ENCODE measurements around the gene SNRPA1. TPM values are rescaled to one million over a fixed set of nuclear protein-coding genes. Genes with fewer than 3 reads are reported as not detected.
A peak's percentile ranks its signal among the peaks of the same experiment; 100 is the strongest.

The SNRPA1 gene
- total RNA-seq, 2 donors from 2014 or later = 26.7 to 36.7 TPM

DNA sequence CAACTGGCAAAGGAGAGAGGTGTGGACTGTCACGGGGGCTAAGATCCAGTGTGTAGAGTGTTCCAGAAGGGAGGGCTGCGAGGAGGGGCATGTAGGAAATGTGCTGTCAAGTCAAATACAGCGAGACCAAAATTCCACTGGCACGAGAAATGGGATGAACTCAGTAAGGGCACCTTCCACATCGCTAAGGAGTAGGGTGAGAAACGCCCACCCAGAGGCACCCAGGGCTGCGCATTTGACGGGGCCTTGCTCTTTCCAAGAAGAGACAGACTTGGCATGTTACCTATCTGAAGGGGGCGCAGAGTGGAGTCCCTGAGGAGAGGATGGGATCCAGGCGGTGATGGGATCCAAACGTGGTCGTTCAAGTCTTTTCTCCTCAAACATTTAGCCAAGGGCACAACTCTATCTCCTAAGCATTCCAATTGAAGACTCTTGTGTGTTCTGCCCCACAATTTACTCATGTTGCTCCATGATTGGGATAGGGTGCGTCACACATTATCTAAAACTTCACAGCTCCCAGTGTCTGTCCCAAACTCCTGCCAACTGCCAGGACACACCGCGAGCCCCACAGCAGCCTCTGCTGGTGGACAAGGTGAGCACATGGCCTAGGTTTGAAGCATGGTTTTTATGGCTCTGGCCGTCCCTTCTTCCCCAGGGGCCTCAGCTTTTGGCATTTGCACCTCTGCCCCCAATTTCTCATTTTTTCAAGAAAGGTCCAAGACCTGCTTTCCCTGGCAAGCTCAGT lies 25.4 kb downstream of the SNRPA1 start:
- intact Hi-C loops (cut with DNase I) = loop anchor here (5.0 to 10.0 kb wide), 3 partner anchors 335 to 632 kb away; partner anchors contain the start of gene LRRK1 (in 1 of the 2)
- peak; percentile 45 to 64 for ATAC-seq
- DNase-seq = peak; percentile 60

DNA sequence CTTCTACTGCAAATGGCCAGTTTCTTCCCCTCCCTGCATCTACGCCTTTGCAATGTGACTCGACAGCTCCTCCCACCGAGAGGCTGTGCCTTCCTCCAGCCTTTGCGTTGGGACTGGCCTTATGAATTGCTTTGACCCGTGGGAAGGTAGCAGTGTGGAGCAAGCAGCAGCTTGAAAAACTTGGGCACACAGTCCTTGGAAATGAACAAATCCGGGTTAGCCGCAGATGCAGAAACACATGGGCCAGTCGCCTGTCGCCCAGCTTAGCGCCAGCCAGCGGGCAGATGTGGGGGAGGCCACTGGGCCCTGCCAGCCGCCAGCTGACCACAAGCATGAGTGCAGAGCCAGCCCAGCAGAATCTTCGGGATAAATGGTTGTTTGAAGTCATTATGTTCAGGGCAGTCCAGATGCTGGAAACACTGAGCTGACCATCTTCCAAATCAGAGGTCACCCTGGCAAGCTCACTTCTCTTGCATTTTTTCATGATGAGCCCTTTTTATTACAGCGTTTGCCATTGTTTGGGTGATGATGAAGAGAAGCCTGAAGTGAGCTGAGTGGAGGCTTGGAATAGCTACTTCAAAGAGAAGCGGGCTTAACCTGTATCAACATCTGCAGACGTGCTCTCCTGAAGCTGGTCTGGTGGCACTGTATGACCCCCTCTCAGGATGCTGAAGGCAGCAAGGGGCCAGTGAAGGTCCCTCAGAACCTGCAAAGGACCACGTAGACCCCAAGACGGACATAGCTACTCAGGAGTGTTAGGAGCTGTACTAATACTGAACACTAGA lies 27.5 kb downstream of the SNRPA1 start:
- ATAC-seq (peak; percentile 59 to 62), DNase-seq (peak; percentile 53)
- intact Hi-C loops (cut with DNase I) = loop anchor here (10.0 kb wide), 2 partner anchors 333 to 353 kb away; partner anchors contain the start of gene LRRK1 (in 1 of the 2)

GRCh38 chr15:101266787-101267186 lies 28.3 kb downstream of the SNRPA1 start:
- peak in 1 of 2 donors; percentile 2 for ATAC-seq
- intact Hi-C loops (cut with DNase I) = loop anchor here (10.0 kb wide), 2 partner anchors 332 to 352 kb away; partner anchors contain the start of gene LRRK1 (in 1 of the 2)

DNA sequence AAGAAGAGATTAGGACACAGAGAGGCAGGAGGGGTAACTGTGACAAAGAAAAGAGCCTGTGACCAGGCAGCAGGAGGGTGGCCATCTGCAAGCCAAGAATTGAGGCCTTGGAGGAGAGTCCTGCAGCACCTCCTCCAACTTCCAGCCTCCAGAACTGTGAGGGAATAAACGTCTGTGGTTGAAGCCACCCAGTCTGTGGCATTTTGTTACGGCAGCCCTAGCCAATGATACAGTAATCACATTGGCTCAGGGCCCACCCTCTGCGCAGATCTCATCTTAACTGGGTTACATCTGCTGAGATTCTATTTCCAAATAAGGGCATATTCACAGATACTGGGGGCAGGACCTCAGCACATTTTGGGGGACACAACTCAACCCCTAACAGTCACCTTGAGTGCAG lies 29.0 kb downstream of the SNRPA1 start:
- intact Hi-C loops (cut with DNase I) = loop anchor here (10.0 kb wide), 2 partner anchors 331 to 351 kb away; partner anchors contain the start of gene LRRK1 (in 1 of the 2)
- DNase-seq (peak; percentile 51), ATAC-seq (no peak)

More at GRCh38 chr15:101266787-101267186, 28.3 kb downstream of the SNRPA1 start:
- no peak for DNase-seq

DNA sequence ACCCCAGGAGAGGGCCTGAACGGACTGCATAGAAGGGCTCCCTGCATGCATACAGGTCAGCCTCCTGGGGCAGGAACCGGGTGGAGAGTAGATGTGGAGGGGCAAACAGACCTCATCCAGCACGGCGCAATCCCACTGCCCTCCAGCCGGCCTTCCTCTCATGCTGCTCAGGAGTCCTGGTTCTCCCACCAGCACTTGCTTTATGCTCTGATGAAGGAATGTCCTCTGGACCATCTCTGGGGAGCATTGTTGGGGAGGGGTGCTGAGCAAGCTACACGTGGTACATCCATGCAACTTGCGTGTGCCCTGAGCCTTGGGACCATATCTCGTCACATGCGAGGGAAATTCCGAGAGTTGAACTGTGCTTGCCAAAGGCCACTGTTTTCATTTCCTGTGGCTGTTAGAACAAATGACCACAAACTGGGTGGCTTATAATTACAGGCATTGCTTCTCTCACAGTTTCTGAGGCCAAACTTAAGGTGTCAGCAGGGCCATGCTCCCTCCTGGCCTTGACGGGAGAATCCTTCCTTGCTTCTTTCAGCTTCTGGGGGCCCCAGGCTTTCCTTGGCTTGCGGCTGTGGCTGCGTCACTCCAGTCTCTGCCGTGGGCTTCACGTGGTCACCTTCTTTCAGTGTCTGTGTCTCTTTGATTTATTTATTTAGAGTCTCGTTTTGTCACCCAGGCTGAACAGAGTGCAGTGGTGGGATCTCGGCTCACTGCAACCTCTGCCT lies 30.0 kb downstream of the SNRPA1 start:
- ATAC-seq (peak in 1 of 2 donors; percentile 47), DNase-seq (no peak)
- intact Hi-C loops (cut with DNase I) = loop anchor here (10.0 kb wide), 2 partner anchors 330 to 350 kb away; partner anchors contain the start of gene LRRK1 (in 1 of the 2)

GRCh38 chr15:101264011-101264410 lies 31.0 kb downstream of the SNRPA1 start:
- DNase-seq (no peak), ATAC-seq (no peak)
- intact Hi-C loops (cut with DNase I) = loop anchor here (10.0 kb wide), 2 partner anchors 329 to 349 kb away; partner anchors contain the start of gene LRRK1 (in 1 of the 2)

- ATAC-seq (no peak), DNase-seq (no peak)
- intact Hi-C loops (cut with DNase I) = loop anchor here (10.0 kb wide), 2 partner anchors 328 to 348 kb away; partner anchors contain the start of gene LRRK1 (in 1 of the 2)
Measured at GRCh38 chr15:101262551-101262950, 32.5 kb downstream of the SNRPA1 start.

GRCh38 chr15:101258238-101259144 lies 36.6 kb downstream of the SNRPA1 start:
- ATAC-seq (peak; percentile 64 to 75), DNase-seq (peak; percentile 63)
- intact Hi-C loops (cut with DNase I) = loop anchor here (1.0 to 2.0 kb wide), 3 partner anchors 170 to 244 kb away; no protein-coding TSS in a partner anchor

DNA sequence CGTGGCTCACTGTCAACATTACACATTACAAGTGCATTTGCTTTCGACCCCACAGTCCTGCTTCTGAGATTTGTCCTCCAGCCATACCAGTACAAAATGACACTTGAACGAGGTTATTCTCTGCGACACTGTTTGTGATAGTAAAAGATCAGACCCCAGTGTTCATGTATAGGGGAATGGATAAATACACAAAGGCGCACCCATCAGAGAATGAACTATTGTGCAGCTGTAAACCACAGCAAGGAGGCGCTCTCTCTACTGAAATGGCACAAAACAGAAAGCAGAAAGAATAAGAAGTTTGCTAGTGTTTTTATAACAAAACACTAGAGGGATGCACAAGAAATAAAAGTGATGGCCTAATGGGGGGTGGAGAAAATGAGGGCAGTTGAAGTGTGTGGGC lies 38.3 kb downstream of the SNRPA1 start:
- DNase-seq = no peak
- no peak for ATAC-seq
- intact Hi-C loops (cut with DNase I) = no loop called here

GRCh38 chr15:101255615-101256241 lies 39.3 kb downstream of the SNRPA1 start:
- intact Hi-C loops (cut with DNase I) = no loop called here
- ATAC-seq (peak in 1 of 2 donors; percentile 45), DNase-seq (peak; percentile 59)

DNA sequence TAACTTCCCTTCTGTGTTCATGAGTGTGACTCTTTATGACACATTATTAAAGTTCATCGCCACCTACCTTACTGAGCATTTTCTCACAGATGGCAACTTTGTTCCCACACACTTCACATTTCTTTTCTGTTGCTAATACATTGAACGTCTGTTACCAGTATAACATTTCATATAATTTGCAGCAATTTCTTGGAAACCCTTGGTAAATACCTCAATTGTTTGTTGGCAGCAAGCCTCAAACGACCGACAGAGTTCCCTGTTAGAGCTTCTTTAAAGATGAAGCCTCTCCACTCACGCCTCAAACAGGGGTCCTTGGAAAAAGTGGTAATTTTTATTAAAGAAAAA lies 40.0 kb downstream of the SNRPA1 start:
- ATAC-seq = no peak
- DNase-seq = no peak
- intact Hi-C loops (cut with DNase I) = no loop called here

DNA sequence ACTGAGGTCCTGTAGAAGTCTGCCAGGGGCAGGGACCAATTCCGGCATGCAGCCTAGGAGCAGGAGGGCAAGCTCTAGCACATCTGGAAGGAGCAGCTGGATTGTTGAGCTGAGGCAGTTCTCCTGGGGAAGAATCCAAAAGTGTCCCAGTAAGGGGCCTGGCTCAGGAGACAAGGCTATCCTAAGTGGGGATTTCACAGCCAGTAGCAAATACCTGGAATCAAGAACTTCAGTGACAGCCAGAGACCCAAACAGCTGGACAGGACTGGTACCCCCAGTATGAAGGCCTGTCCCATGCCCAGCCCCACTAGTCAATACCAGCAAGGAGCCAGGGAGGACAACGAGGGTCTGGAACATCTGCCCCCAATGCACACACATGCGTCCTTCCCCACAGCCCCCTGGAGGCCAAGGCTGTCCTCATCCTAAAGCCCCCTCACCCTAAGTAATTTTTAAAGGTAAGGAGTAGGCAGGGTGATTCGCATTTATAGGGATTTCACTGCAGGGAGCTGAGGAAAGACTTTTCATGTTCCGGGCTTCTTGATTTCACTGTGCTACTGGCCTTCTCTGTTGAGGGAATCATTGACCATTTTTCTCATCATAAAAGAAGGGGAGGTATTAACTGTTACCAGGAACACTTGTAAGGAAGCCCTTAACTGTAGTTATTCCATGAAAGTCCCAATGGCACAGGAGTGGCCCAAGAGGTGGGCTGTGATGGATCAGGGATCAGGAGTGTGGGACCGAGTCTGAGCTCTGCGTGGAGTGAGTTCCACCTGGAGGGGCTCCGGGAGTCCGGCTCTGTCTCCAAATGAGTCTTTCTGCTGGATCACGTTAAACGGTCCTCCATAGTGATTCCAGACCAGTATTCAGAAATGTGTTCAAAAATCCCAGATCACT lies 40.6 kb downstream of the SNRPA1 start:
- intact Hi-C loops (cut with DNase I) = loop anchor here in 1 of 2 donors (5.0 kb wide), 1 partner anchor 67 kb away; no protein-coding TSS in a partner anchor
- ATAC-seq (no peak), DNase-seq (no peak)

DNA sequence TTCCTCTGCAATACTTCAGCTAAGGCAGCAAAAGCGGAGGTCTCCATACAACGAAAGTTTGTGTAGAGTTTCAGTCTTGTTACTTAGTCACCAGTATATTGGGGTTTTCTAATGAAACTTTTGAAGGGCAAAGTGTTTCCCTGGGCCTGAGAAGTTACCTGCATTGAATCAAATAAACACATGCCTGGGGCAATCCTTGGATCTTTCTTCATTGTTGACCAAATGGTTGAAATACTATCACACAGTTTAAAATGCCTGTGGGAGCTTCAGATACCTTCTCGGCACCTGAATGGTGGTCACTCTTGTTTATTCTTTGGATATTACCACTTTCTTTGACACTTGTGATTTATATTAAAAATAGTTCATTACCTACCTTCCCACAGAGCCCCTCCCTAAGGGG lies 42.2 kb downstream of the SNRPA1 start:
- DNase-seq (no peak), ATAC-seq (no peak)
- intact Hi-C loops (cut with DNase I) = loop anchor here in 1 of 2 donors (5.0 kb wide), 1 partner anchor 66 kb away; no protein-coding TSS in a partner anchor

DNA sequence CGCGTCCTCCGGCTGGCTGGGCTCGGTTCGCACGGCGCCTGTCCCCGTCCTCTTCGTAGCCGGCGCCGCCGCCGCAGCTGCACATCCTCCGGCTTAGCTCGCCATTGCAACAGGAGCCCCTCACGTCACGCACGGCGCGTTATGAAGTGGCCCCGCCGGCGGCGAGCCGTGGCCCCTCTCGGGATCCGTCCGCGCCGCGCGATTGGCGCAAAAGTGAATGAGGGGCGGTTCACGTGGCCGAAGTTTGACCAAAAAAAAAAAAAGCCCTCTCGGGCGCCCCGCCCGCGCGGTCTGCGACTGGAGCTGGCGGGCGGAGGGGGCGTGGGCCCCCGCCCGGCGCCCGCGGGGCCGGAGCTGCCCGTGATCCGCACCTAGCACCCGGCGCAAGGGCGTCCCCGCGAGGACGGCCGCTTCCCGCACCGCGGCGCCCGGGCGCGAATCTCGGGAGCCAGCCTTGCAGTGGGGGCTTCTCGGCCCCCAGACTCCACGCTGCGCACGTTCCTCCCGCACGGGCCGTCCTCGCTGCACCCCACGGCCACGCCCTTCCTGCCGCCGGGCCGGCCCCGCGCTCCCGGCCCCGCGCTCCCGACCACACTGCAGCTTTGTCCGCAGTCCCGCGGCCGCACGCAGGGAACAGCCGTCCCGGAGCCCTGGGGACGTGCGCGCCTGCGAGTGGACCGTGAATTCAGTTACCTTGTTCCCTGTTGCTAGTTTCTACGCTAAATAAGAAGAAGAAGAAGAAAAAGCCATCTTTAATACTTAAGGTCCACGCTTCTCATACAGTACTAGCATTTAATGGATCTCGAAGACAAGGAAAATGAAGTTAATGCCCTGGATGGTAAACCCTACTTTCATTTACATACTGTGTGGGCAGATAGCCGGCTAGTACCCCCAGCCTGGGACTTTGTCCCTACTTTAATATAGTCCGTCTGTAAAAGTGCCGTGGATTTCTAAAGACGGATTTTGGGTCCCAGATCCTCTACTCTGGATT lies 42.9 kb downstream of the SNRPA1 start, which contains the start of gene CHSY1:
CHSY1 (minus strand) TSS at position 219 of the 991 bp plus-strand sequence. CDS start 592 bp downstream, outside the sequence.
- peak; percentile 91 to 93 for ATAC-seq
- intact Hi-C loops (cut with DNase I) = loop anchor here in 1 of 2 donors (5.0 kb wide), 1 partner anchor 65 kb away; no protein-coding TSS in a partner anchor
- peak; percentile 96 for DNase-seq

All from left cardiac atrium (tissue), 4 donors.